ENCODE measurements around the gene SMYD3.

SMYD3 gene

GRCh38 chr1:245860657-245861544, 646.2 kb downstream of the SMYD3 start:
- DNase-seq (ENCODE audit: low read depth) = peak; percentile 90
- H3K4me3 ChIP-seq (ENCODE audit: low read depth, low read length) = no peak overlapping the region
- TF ChIP-seq CTCF (conservative IDR thresholded peaks at IDR 0.05; ENCODE audit: low read depth, low read length) = peak; percentile 22

- no peak for TF ChIP-seq CTCF (conservative IDR thresholded peaks at IDR 0.05; ENCODE audit: low read depth, low read length)
- DNase-seq (ENCODE audit: low read depth) = no peak
- no peak overlapping the region for H3K4me3 ChIP-seq (ENCODE audit: low read depth, low read length)
Measured at GRCh38 chr1:245859493-245860114, 647.5 kb downstream of the SMYD3 start.

- peak; percentile 65 for TF ChIP-seq CTCF (conservative IDR thresholded peaks at IDR 0.05; ENCODE audit: low read depth, low read length)
- DNase-seq (ENCODE audit: low read depth) = peak; percentile 71
- H3K4me3 ChIP-seq (ENCODE audit: low read depth, low read length) = no peak overlapping the region
Measured at GRCh38 chr1:245858722-245859492, 648.2 kb downstream of the SMYD3 start.

- no peak for TF ChIP-seq CTCF (conservative IDR thresholded peaks at IDR 0.05; ENCODE audit: low read depth, low read length)
- H3K4me3 ChIP-seq (ENCODE audit: low read depth, low read length) = no peak overlapping the region
- DNase-seq (ENCODE audit: low read depth) = no peak
Measured at GRCh38 chr1:245858022-245858721, 648.9 kb downstream of the SMYD3 start.

GRCh38 chr1:245856944-245857531, 650.0 kb downstream of the SMYD3 start:
- TF ChIP-seq CTCF (conservative IDR thresholded peaks at IDR 0.05; ENCODE audit: low read depth, low read length) = no peak
- peak; percentile 87 for DNase-seq (ENCODE audit: low read depth)

More at GRCh38 chr1:245856944-245857531, 650.0 kb downstream of the SMYD3 start:
- H3K4me3 ChIP-seq (ENCODE audit: low read depth, low read length) = no peak overlapping the region
